Peyer's patch (tissue), 4 donors: ENCODE data around the gene HDAC11.

Source experiments
- POLR2A ChIP-seq, 2 donors: fragments of 450-650 bp; IDR thresholded peaks; one replicate each; pipeline ENCODE4 v1.5.1; 2017; ENCODE audit warnings: antibody characterized with exemption in 2 of 2, mild to moderate bottlenecking in 2 of 2, moderate library complexity in 2 of 2
- TF ChIP-seq, protein P1 (sequence below), 6 experiments: fragments of 450-650 bp in 4 of 6; fragments of 200-600 bp in 2 of 6; sonication (generic) in 1 of 6; IDR thresholded peaks; one replicate each; pipeline ENCODE4 v1.5.1; 2017 to 2019; ENCODE audit warnings: antibody characterized with exemption in 6 of 6, mild to moderate bottlenecking in 3 of 6, moderate library complexity in 1 of 6

GRCh38 chr3:13470894-13471574 lies 9.1 kb upstream of the HDAC11 start:
- TF ChIP-seq, protein P1, sequence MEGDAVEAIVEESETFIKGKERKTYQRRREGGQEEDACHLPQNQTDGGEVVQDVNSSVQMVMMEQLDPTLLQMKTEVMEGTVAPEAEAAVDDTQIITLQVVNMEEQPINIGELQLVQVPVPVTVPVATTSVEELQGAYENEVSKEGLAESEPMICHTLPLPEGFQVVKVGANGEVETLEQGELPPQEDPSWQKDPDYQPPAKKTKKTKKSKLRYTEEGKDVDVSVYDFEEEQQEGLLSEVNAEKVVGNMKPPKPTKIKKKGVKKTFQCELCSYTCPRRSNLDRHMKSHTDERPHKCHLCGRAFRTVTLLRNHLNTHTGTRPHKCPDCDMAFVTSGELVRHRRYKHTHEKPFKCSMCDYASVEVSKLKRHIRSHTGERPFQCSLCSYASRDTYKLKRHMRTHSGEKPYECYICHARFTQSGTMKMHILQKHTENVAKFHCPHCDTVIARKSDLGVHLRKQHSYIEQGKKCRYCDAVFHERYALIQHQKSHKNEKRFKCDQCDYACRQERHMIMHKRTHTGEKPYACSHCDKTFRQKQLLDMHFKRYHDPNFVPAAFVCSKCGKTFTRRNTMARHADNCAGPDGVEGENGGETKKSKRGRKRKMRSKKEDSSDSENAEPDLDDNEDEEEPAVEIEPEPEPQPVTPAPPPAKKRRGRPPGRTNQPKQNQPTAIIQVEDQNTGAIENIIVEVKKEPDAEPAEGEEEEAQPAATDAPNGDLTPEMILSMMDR (IDR thresholded peaks at IDR 0.05): peak in 3 of 6 experiments; percentile 50 to 53 (median 50)
- TF ChIP-seq POLR2A (IDR thresholded peaks at IDR 0.05): no peak
